Measurements from ENCODE around the gene SNX8.
"Not testable (repeated sequence)": the region's sequence is repeated elsewhere in the genome, so short reads cannot be mapped to it uniquely, and the experiment has no call there.

SNX8 gene, protein sequence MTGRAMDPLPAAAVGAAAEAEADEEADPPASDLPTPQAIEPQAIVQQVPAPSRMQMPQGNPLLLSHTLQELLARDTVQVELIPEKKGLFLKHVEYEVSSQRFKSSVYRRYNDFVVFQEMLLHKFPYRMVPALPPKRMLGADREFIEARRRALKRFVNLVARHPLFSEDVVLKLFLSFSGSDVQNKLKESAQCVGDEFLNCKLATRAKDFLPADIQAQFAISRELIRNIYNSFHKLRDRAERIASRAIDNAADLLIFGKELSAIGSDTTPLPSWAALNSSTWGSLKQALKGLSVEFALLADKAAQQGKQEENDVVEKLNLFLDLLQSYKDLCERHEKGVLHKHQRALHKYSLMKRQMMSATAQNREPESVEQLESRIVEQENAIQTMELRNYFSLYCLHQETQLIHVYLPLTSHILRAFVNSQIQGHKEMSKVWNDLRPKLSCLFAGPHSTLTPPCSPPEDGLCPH

GRCh38 chr7:2314209-2314955 lies at the start of gene SNX8:
Gene SNX8 (minus strand): TSS chr7:2314441. CDS start chr7:2314421, 20 bp downstream.
- DNase-seq (ENCODE audit: low read depth in 2 of 2) = peak; percentile 88 to 94

- DNase-seq (ENCODE audit: low read depth in 2 of 2) = no peak
Measured at GRCh38 chr7:2362385-2363088, 48.3 kb upstream of the SNX8 start.

- DNase-seq (ENCODE audit: low read depth in 2 of 2) = no peak
Measured at GRCh38 chr7:2360796-2361195, 46.6 kb upstream of the SNX8 start.

- DNase-seq (ENCODE audit: low read depth in 2 of 2) = no peak
Measured at GRCh38 chr7:2359610-2360009, 45.4 kb upstream of the SNX8 start.

DNA sequence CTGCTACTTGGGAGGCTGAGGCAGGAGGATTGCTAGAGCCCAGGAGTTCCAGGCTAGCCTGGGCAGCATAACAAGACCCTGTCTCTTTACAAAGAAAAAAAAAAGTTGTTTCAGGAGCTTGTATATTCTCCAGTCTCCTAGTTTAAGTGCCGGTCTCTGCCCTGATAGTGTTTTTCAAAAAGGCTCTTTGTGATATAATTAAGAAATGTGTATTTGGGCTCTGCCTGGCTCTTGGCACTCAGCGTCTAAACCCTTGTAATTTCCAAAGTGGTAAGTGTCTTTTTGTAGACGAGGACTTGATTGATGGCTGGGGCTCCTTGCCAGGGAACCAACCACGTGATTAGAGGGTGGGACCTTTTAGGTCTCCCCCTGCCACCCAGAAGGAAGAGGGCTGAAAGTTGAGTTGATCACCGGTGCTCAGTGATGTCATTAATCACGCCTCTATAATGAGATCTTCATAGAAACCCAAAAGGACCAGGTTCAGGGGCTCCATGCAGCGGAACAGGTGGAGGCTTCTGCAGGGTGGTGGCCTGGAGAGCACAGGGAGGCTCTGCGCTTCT lies 44.8 kb upstream of the SNX8 start:
- no peak for DNase-seq (ENCODE audit: low read depth in 2 of 2)

- no peak for DNase-seq (ENCODE audit: low read depth in 2 of 2)
Measured at GRCh38 chr7:2357571-2357970, 43.3 kb upstream of the SNX8 start.

DNA sequence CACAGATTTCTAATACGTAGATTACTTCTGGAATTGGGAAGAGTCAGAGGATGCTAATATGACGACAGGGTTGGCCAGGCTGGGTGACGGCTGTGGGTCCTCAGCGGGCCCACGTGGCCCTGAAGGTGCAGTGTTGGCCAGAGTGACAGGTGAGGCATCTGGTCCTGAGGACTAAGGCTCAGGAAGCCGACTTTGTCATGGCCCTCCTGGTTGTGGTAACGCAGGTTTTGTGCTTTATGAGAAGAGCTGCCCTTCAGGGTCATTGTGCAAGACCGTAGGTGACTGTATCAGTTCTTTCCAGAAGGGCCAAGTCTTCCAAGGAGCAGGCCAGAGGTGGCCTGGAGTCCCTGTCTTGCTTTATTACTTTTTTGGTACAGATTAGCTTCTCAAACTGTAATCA lies 42.9 kb upstream of the SNX8 start:
- DNase-seq (ENCODE audit: low read depth in 2 of 2) = no peak

GRCh38 chr7:2355705-2356008 lies 41.4 kb upstream of the SNX8 start:
- DNase-seq (ENCODE audit: low read depth in 2 of 2) = no peak

GRCh38 chr7:2354939-2355704 lies 40.9 kb upstream of the SNX8 start:
- no peak for DNase-seq (ENCODE audit: low read depth in 2 of 2)

- peak; percentile 82 for DNase-seq (ENCODE audit: low read depth in 2 of 2)
Measured at GRCh38 chr7:2354186-2354938, 40.1 kb upstream of the SNX8 start, which contains the start of gene EIF3B. Gene EIF3B (plus strand): TSS chr7:2354827. CDS start chr7:2354922, 95 bp downstream.

- DNase-seq (ENCODE audit: low read depth in 2 of 2) = peak; percentile 82 to 89
Measured at GRCh38 chr7:2353936-2354185, 39.6 kb upstream of the SNX8 start.

DNA sequence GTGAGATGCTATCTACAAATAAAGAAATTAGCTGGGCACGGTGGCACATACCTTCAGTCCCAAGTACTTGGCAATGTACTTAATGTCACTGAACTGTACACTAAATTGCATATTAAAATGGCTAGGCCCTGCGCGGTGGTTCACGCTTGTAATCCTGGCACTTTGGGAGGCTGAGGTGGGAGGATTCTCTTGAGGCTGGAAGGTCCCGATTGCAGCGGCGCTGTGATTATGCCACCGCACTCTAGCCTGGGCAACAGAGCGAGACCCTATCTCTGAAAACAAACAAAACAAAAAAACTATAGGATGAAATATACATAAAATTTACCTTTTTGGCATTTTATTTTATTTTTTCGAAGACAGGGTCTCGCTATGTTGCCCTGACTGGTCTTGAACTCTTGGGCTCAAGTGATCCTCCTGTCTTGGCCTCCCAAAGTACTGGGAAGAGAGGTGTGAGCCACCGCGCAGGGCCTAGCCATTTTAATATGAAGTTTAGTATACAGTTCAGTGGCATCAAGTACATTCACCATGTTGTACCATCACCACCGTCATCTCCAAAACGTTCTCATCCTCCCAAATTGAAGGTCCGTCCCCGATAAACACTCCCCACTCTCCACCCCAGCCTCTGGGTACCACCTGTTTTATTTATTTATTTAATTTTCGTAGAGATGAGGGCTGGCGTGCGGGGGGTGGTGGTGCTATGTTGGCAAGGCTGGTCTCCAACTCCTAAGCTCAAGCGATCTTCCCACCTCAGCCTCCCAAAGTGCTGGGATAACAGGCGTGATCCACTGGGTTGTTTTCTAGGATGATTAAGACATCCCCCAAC lies 39.1 kb upstream of the SNX8 start:
- no peak for DNase-seq (ENCODE audit: low read depth in 2 of 2)

GRCh38 chr7:2350861-2351260 lies 36.6 kb upstream of the SNX8 start:
- DNase-seq (ENCODE audit: low read depth in 2 of 2) = no peak

GRCh38 chr7:2350055-2350454 lies 35.8 kb upstream of the SNX8 start:
- no peak for DNase-seq (ENCODE audit: low read depth in 2 of 2)

- DNase-seq (ENCODE audit: low read depth in 2 of 2) = not testable (repeated sequence)
Measured at GRCh38 chr7:2347351-2348063, 33.3 kb upstream of the SNX8 start.

DNA sequence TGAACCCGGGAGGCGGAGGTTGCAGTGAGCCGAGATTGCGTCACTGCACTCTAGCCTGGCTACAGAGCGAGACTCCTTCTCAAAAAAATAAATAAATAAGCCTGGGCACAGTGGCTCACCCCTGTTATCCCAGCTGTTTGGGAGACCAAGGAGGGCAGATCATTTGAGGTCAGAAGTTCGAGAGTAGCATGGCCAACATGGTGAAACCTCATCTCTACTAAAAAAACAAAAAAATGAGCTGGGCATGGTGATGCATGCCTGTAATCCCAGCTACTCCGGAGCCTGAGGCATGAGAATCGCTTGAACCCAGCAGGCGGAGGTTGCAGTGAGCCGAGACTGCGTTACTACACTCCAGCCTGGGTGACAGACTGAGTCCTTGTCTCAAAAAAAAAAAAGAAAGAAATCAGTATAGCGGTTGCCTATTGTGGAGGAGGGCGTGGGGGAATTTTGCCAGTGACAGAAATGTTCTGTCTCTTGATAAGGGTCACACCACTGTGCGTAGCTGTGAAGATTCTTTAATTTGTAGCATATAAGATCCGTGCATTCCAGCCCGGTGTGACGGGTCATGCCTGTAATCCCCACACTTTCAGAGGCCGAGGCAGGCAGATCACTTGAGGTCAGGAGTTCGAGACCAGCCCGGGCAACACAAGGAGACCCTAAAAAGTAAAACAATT lies 22.5 kb upstream of the SNX8 start:
- no peak for DNase-seq (ENCODE audit: low read depth in 2 of 2)

DNA sequence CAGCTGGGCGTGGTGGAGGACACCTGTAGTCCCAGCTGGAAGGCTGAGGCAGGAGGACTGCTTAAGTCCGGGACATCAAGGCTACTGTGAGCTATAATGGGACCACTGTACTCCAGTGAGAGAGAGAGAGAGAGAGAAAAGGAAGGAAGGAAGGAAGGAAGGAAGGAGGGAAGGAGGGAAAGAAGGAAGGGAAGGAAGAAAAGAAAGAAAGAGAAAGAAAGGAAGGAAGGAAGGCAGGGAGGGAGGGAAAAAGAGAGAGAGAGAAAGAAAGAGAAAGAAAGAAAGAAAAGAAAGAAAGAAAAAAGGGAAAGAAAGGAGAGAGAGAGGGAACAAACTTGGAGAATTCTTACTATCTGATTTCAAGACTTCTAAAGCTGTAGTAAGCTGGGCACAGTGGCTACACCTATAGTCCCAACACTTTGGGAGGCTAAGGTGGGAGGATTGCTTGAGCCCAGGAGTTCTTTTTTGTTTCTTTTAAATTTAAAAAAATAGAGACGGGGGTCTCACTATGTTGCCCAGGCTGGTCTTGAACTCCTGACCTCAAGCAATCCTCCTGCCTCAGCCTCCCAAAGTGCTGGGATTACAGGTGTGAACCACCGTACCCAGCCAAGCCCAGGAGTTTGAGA lies 18.5 kb upstream of the SNX8 start:
- DNase-seq (ENCODE audit: low read depth in 2 of 2) = not testable (repeated sequence)

DNA sequence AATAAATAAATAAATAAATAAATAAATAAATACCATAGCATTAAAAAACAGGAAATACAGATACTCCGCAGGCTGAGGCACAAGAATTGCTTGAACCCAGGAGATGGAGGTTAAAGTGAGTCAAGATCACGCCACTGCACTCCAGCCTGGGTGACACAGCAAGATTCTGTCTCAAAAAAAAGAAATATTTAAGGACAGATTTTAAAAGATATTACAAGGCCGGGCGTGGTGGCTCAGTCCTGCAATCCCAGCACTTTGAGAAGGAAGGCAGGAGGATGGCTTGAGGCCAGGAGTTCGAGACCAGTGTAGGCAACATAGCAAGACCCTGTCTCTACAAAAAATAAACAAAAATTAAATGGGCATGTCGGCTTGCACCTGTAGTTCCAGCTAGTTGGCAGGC lies 17.5 kb upstream of the SNX8 start:
- no peak for DNase-seq (ENCODE audit: low read depth in 2 of 2)

All from stimulated activated CD8-positive, alpha-beta memory T cell treated with anti-CD3 and anti-CD28 coated beads, Interleukin-7, amount 100 ng/mL, for 4 hours (primary cell).